NCI-H748 treated with DMSO at 0.1 percent for 48 hours (cell line): ENCODE data around the gene SCGB2A2.

ENCODE experiments used
- DNase-seq: peaks from one replicate; lab custom pipeline; 2025; lab: John Stamatoyannopoulos, UW

The SCGB2A2 gene

GRCh38 chr11:62306227-62306626, 36.3 kb downstream of the SCGB2A2 start:
- DNase-seq = no peak

GRCh38 chr11:62307950-62308349, 38.0 kb downstream of the SCGB2A2 start:
- DNase-seq = no peak

- no peak for DNase-seq
These were observed 40.0 kb downstream of the SCGB2A2 start for GRCh38 chr11:62309991-62310390.

GRCh38 chr11:62315431-62315830, 45.5 kb downstream of the SCGB2A2 start:
- DNase-seq = no peak

- no peak for DNase-seq
These were observed 52.6 kb downstream of the SCGB2A2 start for GRCh38 chr11:62322524-62322923.
